ENCODE data around the gene EXOSC5. TPM values are rescaled to one million over a fixed set of nuclear protein-coding genes. Genes with fewer than 3 reads are reported as not detected.

Gene EXOSC5
- polyA plus RNA-seq, 1 of the 3 experiments (the other 2 are of a cell fraction): 74.1 TPM

DNA sequence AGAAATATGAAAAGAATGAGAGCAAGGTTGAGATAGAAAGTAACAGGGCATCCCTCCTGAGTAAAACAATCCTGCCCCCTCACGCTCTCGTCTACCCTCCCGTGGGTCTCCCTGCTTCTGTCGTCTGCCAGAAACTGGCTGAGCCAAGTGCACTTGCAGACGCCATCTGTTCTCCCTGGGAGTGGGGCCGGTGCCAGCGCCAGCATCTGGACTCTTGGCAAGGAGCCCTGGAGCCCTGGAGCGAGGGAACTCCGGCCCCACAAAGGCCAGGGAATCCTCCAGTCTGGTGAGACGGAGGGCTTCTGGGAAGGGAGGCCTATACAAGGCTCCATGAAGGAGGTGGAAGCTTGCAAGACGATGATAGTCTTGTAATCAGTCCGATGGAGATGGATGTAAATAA, 23.2 kb downstream of the EXOSC5 start:
- DNase-seq: peak; percentile 94
- H3K27ac ChIP-seq (ENCODE audit: low read depth in 2 of 2, low read length in 1 of 2): peak overlapping the region; percentile 26 to 63; a peak in 3 of 4 replicates
- WGBS (ENCODE audit: low lambda C conversion rate): 25% methylated on average over 8 of the region's 12 CpGs
- no peak overlapping the region for H2AFZ ChIP-seq (ENCODE audit: low read depth)
- H3K9ac ChIP-seq: no peak overlapping the region
- H3K36me3 ChIP-seq (replicated peaks in 1 of 2; ENCODE audit: control insufficient read depth in 1 of 2, insufficient read depth in 2 of 2, low read length in 1 of 2): no peaks in the 10 kb centered on the region
- CTCF ChIA-PET: interaction anchor here (1.4 kb wide), 1 partner anchor 52 kb away, joined by 3 read pairs; no protein-coding TSS in a partner anchor
- peaks cover 15% of the 10 kb centered on the region; the same call in 1 of the 2 replicates for H4K20me1 ChIP-seq (ENCODE audit: insufficient read depth)
- H3K4me2 ChIP-seq: 0 out of 2 replicates have a peak overlapping the region, but pooled peaks have one; percentile 24
- POLR2A ChIA-PET: no interaction called here
- no peaks in the 10 kb centered on the region for H3K9me3 ChIP-seq
- peaks cover 15% of the 10 kb centered on the region for H3F3A ChIP-seq (replicated peaks; ENCODE audit: insufficient read depth)
- peaks cover 34% of the 10 kb centered on the region; the same call in 1 of the 2 replicates for H3K79me2 ChIP-seq (ENCODE audit: insufficient read depth)
- H3K9me2 ChIP-seq: no peaks in the 10 kb centered on the region
- H3K4me1 ChIP-seq (ENCODE audit: control insufficient read depth in 1 of 2, insufficient read depth in 2 of 2, low read depth in 1 of 2, low read length in 1 of 2): peaks cover 6 to 11% of the 10 kb centered on the region in 2 experiments; a peak in 3 of 4 replicates
- no peak overlapping the region for H3K4me3 ChIP-seq (ENCODE audit: low read depth in 2 of 2, low read length in 1 of 2)
- H3K27me3 ChIP-seq (ENCODE audit: insufficient read depth): no peaks in the 10 kb centered on the region
- TF ChIP-seq MEF2A (IDR thresholded peaks at IDR 0.05; ENCODE audit: borderline replicate concordance, low read depth) (peak; percentile 23; the same call in 1 of the 2 replicates), TCF12 (IDR thresholded peaks at IDR 0.05) (peak; percentile 100), TEAD4 (IDR thresholded peaks at IDR 0.05; ENCODE audit: borderline replicate concordance, insufficient read depth) (peak; percentile 83), GATA2 (CRISPR knock-in tag; IDR thresholded peaks at IDR 0.05) (no peak), GABPA (IDR thresholded peaks at IDR 0.05; ENCODE audit: low read depth) (peak; percentile 32; the same call in 1 of the 2 replicates), FOSL2 (IDR thresholded peaks at IDR 0.05; ENCODE audit: borderline replicate concordance, low read depth) (no peak), EP300 (IDR thresholded peaks at IDR 0.05; ENCODE audit: borderline replicate concordance in 1 of 2, low read depth in 1 of 2, low read length in 1 of 2) (peak; percentile 78 to 79; a peak in 2 of 4 replicates), RFX5 (IDR thresholded peaks at IDR 0.05; ENCODE audit: low read length) (no peak), ZBTB33 (IDR thresholded peaks at IDR 0.05; ENCODE audit: borderline replicate concordance, low read depth) (peak; percentile 58; the same call in 1 of the 2 replicates), FOXJ3 (CRISPR knock-in tag; IDR thresholded peaks at IDR 0.05) (peak; percentile 65; the same call in 1 of the 2 replicates), POLR2AphosphoS5 (IDR thresholded peaks at IDR 0.05; ENCODE audit: low read depth, low read length) (peak; percentile 88), YY1 (IDR thresholded peaks at IDR 0.05; ENCODE audit: low read depth) (no peak), JUND (IDR thresholded peaks at IDR 0.05) (peak; percentile 63), SMC3 (IDR thresholded peaks at IDR 0.05; ENCODE audit: low read depth, low read length) (no peak), NFIC (IDR thresholded peaks at IDR 0.05; ENCODE audit: borderline replicate concordance) (peak; percentile 100), NRF1 (IDR thresholded peaks at IDR 0.05; ENCODE audit: low read depth, low read length) (no peak), USF2 (IDR thresholded peaks at IDR 0.05; ENCODE audit: borderline replicate concordance, low read depth, low read length) (no peak), EZH2phosphoT487 (IDR thresholded peaks at IDR 0.05; ENCODE audit: borderline replicate concordance, low read depth) (no peak), RXRA (IDR thresholded peaks at IDR 0.05; ENCODE audit: borderline replicate concordance, low read depth) (peak; percentile 97), ELF1 (IDR thresholded peaks at IDR 0.05) (no peak), MXI1 (IDR thresholded peaks at IDR 0.05; ENCODE audit: low read depth, low read length) (no peak), SIN3A (IDR thresholded peaks at IDR 0.05; ENCODE audit: borderline replicate concordance, low read depth, low read length) (peak; percentile 92; the same call in 1 of the 2 replicates), CHD2 (IDR thresholded peaks at IDR 0.05; ENCODE audit: low read length, partially characterized antibody) (peak; percentile 86), RCOR1 (IDR thresholded peaks at IDR 0.05; ENCODE audit: low read length) (peak; percentile 96)
- TF ChIP-seq, protein P1, sequence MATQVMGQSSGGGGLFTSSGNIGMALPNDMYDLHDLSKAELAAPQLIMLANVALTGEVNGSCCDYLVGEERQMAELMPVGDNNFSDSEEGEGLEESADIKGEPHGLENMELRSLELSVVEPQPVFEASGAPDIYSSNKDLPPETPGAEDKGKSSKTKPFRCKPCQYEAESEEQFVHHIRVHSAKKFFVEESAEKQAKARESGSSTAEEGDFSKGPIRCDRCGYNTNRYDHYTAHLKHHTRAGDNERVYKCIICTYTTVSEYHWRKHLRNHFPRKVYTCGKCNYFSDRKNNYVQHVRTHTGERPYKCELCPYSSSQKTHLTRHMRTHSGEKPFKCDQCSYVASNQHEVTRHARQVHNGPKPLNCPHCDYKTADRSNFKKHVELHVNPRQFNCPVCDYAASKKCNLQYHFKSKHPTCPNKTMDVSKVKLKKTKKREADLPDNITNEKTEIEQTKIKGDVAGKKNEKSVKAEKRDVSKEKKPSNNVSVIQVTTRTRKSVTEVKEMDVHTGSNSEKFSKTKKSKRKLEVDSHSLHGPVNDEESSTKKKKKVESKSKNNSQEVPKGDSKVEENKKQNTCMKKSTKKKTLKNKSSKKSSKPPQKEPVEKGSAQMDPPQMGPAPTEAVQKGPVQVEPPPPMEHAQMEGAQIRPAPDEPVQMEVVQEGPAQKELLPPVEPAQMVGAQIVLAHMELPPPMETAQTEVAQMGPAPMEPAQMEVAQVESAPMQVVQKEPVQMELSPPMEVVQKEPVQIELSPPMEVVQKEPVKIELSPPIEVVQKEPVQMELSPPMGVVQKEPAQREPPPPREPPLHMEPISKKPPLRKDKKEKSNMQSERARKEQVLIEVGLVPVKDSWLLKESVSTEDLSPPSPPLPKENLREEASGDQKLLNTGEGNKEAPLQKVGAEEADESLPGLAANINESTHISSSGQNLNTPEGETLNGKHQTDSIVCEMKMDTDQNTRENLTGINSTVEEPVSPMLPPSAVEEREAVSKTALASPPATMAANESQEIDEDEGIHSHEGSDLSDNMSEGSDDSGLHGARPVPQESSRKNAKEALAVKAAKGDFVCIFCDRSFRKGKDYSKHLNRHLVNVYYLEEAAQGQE (IDR thresholded peaks at IDR 0.05; ENCODE audit: low read depth, low read length): peak; percentile 43
- TF ChIP-seq, protein P2, sequence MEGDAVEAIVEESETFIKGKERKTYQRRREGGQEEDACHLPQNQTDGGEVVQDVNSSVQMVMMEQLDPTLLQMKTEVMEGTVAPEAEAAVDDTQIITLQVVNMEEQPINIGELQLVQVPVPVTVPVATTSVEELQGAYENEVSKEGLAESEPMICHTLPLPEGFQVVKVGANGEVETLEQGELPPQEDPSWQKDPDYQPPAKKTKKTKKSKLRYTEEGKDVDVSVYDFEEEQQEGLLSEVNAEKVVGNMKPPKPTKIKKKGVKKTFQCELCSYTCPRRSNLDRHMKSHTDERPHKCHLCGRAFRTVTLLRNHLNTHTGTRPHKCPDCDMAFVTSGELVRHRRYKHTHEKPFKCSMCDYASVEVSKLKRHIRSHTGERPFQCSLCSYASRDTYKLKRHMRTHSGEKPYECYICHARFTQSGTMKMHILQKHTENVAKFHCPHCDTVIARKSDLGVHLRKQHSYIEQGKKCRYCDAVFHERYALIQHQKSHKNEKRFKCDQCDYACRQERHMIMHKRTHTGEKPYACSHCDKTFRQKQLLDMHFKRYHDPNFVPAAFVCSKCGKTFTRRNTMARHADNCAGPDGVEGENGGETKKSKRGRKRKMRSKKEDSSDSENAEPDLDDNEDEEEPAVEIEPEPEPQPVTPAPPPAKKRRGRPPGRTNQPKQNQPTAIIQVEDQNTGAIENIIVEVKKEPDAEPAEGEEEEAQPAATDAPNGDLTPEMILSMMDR (IDR thresholded peaks at IDR 0.05): no peak
- TF ChIP-seq, protein P3, sequence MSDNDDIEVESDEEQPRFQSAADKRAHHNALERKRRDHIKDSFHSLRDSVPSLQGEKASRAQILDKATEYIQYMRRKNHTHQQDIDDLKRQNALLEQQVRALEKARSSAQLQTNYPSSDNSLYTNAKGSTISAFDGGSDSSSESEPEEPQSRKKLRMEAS (IDR thresholded peaks at IDR 0.05; ENCODE audit: low read depth): peak; percentile 59; the same call in 1 of the 2 replicates

Data from SK-N-SH (cell line).